Panc1 (cell line): ENCODE data around the gene NT5DC3. TPM values are rescaled to one million over a fixed set of nuclear protein-coding genes. Genes with fewer than 3 reads are reported as not detected.

ENCODE experiments used
- ATAC-seq: fragments of 200-7000 bp; cut with Tn5 transposase; 2 replicates; pipeline ENCODE4 v1.9.1; 2020; ENCODE audit warnings: mild to moderate bottlenecking, moderate library complexity
- BruUV-seq: library from RNA; stranded (reverse); fragments of 400-500 nt; replicated peaks from 2 replicates; lab custom pipeline; 2021; lab: Mats Ljungman, UMichigan
- CTCF ChIA-PET: fragments of 300-600 bp; sonication (Branson Sonifier 250); formaldehyde crosslinking; loops from one replicate; lab custom pipeline; 2022; ENCODE audit warnings: antibody characterized with exemption; lab: Charles Lee
- POLR2A ChIA-PET: fragments of 300-600 bp; sonication (Branson Sonifier 250); formaldehyde crosslinking; loops from one replicate; lab custom pipeline; 2022; ENCODE audit warnings: antibody characterized with exemption; lab: Charles Lee
- DNase-seq: peaks from one replicate; pipeline ENCODE4 v3.0.0-alpha.2; 2010; ENCODE audit warnings: low read depth, low spot score
- H3K27ac ChIP-seq: 2 replicates; pipeline ENCODE4 v1.5.1; 2011; ENCODE audit warnings: mild to moderate bottlenecking, low read length, inconsistent platforms
- H3K27me3 ChIP-seq: fragments of 200-500 bp; sonication (Bioruptor generic); 2 replicates; pipeline ENCODE4 v1.6.0; 2014; ENCODE audit warnings: low read length, inconsistent platforms; ENCODE audit not compliant: control insufficient read depth, insufficient read depth
- H3K36me3 ChIP-seq: fragments of 200-500 bp; sonication (Bioruptor generic); 2 replicates; pipeline ENCODE4 v1.5.1; 2014; ENCODE audit warnings: inconsistent platforms, mild to moderate bottlenecking, low read length, moderate library complexity; ENCODE audit not compliant: control insufficient read depth, insufficient read depth
- H3K4me1 ChIP-seq: 2 replicates; pipeline ENCODE4 v1.5.1; 2011; ENCODE audit warnings: inconsistent platforms, mild to moderate bottlenecking, low read length, moderate library complexity; ENCODE audit not compliant: control insufficient read depth, insufficient read depth
- H3K4me3 ChIP-seq, 2 experiments: 2 replicates each; pipeline ENCODE4 v1.5.1; 2011 to 2012; ENCODE audit warnings: low read depth in 2 of 2, low read length in 2 of 2, mild to moderate bottlenecking in 2 of 2, inconsistent platforms in 1 of 2, moderate library complexity in 1 of 2
- H3K9me3 ChIP-seq: fragments of 200-500 bp; sonication (Bioruptor generic); 2 replicates; pipeline ENCODE4 v1.5.1; 2014; ENCODE audit warnings: low read depth, mild to moderate bottlenecking, inconsistent platforms, low read length, moderate library complexity; ENCODE audit not compliant: control insufficient read depth, insufficient read depth
- CTCF ChIP-seq: fragments of 450-650 bp; IDR thresholded peaks from 2 replicates; pipeline ENCODE4 v1.5.1; 2017; ENCODE audit warnings: mild to moderate bottlenecking
- POLR2AphosphoS5 ChIP-seq: IDR thresholded peaks from 2 replicates; pipeline ENCODE4 v1.6.1; 2012; ENCODE audit warnings: mild to moderate bottlenecking, low read depth, low read length, moderate library complexity
- SIN3A ChIP-seq: IDR thresholded peaks from 2 replicates; pipeline ENCODE4 v1.6.1; 2012; ENCODE audit warnings: low read depth, mild to moderate bottlenecking, low read length, moderate library complexity, borderline replicate concordance; ENCODE audit not compliant: insufficient read depth
- TCF7L2 ChIP-seq: IDR thresholded peaks from 2 replicates; pipeline ENCODE4 v1.6.1; 2011; ENCODE audit warnings: mild to moderate bottlenecking, low read depth, low read length, inconsistent platforms
- in situ Hi-C: cut with HindIII; loops from 2 replicates; pipeline ENCODE4 v1.10.0; 2016; ENCODE audit warnings: low sequenced_read_pairs, low pct_unique_long_range_greater_than_20kb
- intact Hi-C: fragments of 100-400 bp; cut with micrococcal nuclease; formaldehyde crosslinking; loops from one replicate; pipeline ENCODE4 v1.10.0; 2022; ENCODE audit not compliant: unreplicated experiment
- total RNA-seq: library from RNA; stranded (reverse); gene quantifications from one replicate; pipeline ENCODE4 v1.2.1, GENCODE V29; 2021; ENCODE audit not compliant: unreplicated experiment
- TF ChIP-seq, protein P1 (sequence below), 2 experiments: IDR thresholded peaks; 2 replicates each; pipeline ENCODE4 v1.6.1; 2011 to 2012; ENCODE audit warnings: low read depth in 2 of 2, control low read depth in 1 of 2, low read length in 1 of 2, mild to moderate bottlenecking in 1 of 2, moderate library complexity in 1 of 2; ENCODE audit not compliant: insufficient read depth in 1 of 2

NT5DC3 gene
- total RNA-seq, 1 experiment from 2014 or later: 24.9 TPM

DNA sequence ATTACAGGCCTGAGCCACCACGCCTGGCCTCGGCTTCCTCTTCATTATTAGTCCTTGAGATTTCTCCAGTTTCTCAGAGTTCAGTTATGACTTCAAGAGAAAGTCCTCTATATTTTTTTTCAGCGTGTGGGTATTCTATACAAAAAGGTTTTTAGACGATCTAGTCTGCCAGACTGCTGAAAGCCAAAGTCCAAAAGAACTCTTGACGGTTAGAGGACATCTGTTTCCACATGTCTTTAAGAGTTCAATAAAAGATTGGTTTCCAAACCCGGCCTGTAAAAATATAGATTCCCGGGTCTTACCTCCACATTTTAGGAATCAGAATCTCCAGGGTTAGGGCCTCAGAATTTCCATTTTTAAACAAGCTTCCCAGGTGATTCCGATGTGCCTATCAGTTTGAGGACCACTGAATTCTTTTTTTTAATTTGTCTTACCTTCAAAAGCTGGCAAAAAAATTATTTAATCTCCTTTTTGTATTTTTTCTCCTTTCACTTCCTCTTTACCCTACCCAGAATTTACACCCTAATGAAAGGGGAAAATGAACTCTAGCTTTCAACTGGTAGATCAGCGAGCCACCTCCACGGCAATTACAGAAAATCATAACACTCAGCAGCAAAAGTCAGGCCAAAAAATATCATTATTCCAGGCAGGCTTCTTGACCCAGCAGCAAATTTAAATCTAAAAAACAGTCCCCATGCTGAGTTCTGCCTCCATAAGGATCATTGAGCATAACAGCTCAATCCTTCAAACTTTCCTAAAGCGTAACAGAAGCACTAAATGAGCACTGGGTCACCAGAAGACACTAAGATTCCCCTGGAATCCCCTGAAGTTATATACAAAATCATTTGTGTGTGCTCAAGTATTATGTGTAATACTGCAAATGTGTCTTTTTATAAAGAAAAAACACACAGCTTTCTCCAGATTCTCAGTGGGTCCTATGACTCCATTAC, 8.7 kb downstream of the NT5DC3 start:
- BruUV-seq: no TSS peak
- no peak overlapping the region for H3K4me3 ChIP-seq
- H3K27me3 ChIP-seq: no peaks in the 10 kb centered on the region
- POLR2A ChIA-PET: no interaction called here
- H3K27ac ChIP-seq: no peak overlapping the region
- CTCF ChIA-PET: no interaction called here
- DNase-seq (no peak), ATAC-seq (no peak)
- TF ChIP-seq SIN3A (no peak), TCF7L2 (no peak), POLR2AphosphoS5 (no peak), CTCF (no peak)
- TF ChIP-seq, protein P1, sequence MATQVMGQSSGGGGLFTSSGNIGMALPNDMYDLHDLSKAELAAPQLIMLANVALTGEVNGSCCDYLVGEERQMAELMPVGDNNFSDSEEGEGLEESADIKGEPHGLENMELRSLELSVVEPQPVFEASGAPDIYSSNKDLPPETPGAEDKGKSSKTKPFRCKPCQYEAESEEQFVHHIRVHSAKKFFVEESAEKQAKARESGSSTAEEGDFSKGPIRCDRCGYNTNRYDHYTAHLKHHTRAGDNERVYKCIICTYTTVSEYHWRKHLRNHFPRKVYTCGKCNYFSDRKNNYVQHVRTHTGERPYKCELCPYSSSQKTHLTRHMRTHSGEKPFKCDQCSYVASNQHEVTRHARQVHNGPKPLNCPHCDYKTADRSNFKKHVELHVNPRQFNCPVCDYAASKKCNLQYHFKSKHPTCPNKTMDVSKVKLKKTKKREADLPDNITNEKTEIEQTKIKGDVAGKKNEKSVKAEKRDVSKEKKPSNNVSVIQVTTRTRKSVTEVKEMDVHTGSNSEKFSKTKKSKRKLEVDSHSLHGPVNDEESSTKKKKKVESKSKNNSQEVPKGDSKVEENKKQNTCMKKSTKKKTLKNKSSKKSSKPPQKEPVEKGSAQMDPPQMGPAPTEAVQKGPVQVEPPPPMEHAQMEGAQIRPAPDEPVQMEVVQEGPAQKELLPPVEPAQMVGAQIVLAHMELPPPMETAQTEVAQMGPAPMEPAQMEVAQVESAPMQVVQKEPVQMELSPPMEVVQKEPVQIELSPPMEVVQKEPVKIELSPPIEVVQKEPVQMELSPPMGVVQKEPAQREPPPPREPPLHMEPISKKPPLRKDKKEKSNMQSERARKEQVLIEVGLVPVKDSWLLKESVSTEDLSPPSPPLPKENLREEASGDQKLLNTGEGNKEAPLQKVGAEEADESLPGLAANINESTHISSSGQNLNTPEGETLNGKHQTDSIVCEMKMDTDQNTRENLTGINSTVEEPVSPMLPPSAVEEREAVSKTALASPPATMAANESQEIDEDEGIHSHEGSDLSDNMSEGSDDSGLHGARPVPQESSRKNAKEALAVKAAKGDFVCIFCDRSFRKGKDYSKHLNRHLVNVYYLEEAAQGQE (IDR thresholded peaks at IDR 0.05; ENCODE audit: insufficient read depth in 1 of 2, low read depth in 2 of 2, low read length in 1 of 2): no peak
- intact Hi-C loops (no loop called here), in situ Hi-C loops (no loop called here)
- peaks cover 19% of the 10 kb centered on the region for H3K4me1 ChIP-seq
- no peaks in the 10 kb centered on the region for H3K36me3 ChIP-seq
- H3K9me3 ChIP-seq: no peaks in the 10 kb centered on the region

DNA sequence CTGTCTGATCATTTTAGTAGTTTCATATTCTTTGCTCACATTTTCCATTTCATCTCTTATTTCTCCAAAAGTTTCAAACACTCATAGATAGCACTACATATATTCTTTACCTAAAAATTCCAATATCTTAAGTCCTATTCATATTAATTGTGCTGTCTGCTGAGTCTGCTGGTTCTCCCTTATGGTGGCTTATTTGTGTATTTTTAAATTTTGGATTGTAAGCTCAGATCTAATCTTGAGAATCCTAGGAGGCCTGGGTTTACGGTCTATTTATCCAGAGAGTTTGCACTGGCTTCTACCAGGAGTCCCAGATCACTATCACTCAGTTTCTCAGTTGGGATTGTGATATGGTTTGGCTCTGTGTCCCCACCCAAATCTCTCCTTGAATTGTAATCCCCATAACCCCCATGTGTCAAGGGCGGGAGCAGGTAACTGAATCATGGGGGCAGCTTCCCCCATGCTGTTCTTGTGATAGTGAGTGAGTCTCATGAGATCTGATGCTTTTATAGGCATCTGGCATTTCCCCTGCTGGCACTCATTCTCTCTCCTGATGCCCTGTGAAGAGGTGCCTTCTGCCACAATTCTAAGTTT, 10.2 kb downstream of the NT5DC3 start:
- intact Hi-C loops (no loop called here), in situ Hi-C loops (no loop called here)
- Histone ChIP-seq H3K9me3 (no peaks in the 10 kb centered on the region), H3K27me3 (no peaks in the 10 kb centered on the region), H3K27ac (no peak overlapping the region), H3K36me3 (no peaks in the 10 kb centered on the region), H3K4me1 (peaks cover 19% of the 10 kb centered on the region), H3K4me3 (no peak overlapping the region)
- CTCF ChIA-PET: no interaction called here
- ATAC-seq: no peak
- no peak for TF ChIP-seq POLR2AphosphoS5
- TF ChIP-seq, protein P1 (IDR thresholded peaks at IDR 0.05; ENCODE audit: insufficient read depth in 1 of 2, low read depth in 2 of 2, low read length in 1 of 2): no peak
- TF ChIP-seq CTCF: no peak
- TF ChIP-seq TCF7L2: no peak
- no peak for TF ChIP-seq SIN3A
- BruUV-seq: no TSS peak
- no peak for DNase-seq
- POLR2A ChIA-PET: no interaction called here
